Measurements from ENCODE around the gene FBXO45.

DNA sequence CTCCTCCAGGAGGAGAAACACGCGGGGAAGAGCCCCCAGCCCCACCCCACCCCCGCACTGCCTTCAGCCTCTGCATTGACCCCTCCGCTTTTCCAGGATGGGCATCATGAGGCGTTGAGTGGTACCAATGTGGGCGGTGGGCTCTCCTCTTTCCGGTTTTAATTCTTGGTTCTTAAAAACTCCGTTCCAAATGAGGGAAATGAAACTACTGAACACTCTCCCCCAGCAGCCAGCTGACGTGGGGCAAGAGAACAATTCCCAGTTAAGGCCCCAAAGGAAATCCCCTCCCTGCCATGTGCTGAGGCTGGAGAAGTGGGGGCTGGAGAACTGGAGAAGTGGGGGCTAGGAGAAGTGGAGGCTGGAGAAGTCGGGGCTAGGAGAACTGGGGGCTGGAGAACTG lies 65.8 kb downstream of the FBXO45 start:
- no peak for TF ChIP-seq POLR2A (IDR thresholded peaks at IDR 0.05)
- TF ChIP-seq, protein P1, sequence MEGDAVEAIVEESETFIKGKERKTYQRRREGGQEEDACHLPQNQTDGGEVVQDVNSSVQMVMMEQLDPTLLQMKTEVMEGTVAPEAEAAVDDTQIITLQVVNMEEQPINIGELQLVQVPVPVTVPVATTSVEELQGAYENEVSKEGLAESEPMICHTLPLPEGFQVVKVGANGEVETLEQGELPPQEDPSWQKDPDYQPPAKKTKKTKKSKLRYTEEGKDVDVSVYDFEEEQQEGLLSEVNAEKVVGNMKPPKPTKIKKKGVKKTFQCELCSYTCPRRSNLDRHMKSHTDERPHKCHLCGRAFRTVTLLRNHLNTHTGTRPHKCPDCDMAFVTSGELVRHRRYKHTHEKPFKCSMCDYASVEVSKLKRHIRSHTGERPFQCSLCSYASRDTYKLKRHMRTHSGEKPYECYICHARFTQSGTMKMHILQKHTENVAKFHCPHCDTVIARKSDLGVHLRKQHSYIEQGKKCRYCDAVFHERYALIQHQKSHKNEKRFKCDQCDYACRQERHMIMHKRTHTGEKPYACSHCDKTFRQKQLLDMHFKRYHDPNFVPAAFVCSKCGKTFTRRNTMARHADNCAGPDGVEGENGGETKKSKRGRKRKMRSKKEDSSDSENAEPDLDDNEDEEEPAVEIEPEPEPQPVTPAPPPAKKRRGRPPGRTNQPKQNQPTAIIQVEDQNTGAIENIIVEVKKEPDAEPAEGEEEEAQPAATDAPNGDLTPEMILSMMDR (IDR thresholded peaks at IDR 0.05) = no peak

Data from right lobe of liver (tissue), 4 donors.